H1 (cell line): ENCODE data around the gene C3. TPM values are rescaled to one million over a fixed set of nuclear protein-coding genes. Genes with fewer than 3 reads are reported as not detected.

Experiments used
- CEBPB ChIP-seq: IDR thresholded peaks from 2 replicates; pipeline ENCODE4 v1.6.1; 2012; ENCODE audit warnings: low read depth, low read length
- FOSL1 ChIP-seq: IDR thresholded peaks from 2 replicates; pipeline ENCODE4 v1.6.1; 2011; ENCODE audit warnings: mild to moderate bottlenecking, low read depth, low read length, moderate library complexity; ENCODE audit not compliant: insufficient read depth
- RXRA ChIP-seq: IDR thresholded peaks from 2 replicates; pipeline ENCODE4 v1.6.1; 2011; ENCODE audit warnings: low read depth, mild to moderate bottlenecking, low read length, moderate library complexity; ENCODE audit not compliant: insufficient read depth
- SRF ChIP-seq: IDR thresholded peaks from 2 replicates; pipeline ENCODE4 v1.6.1; 2011; ENCODE audit warnings: mild to moderate bottlenecking, low read depth, low read length, moderate library complexity
- polyA plus RNA-seq, 7 experiments: library from polyadenylated mRNA; depleted of rRNA in 3 of 7; stranded (reverse) in 5 of 7; unstranded in 2 of 7; fragments of >200 nt in 5 of 7; fragments of 200-250 nt in 2 of 7; gene quantifications; 1 replicate in 5 of 7; 2 replicates in 1 of 7; 4 replicates in 1 of 7; pipeline versions ENCODE4 v1.2.1 to v1.2.3, GENCODE V29; 2011 to 2013; ENCODE audit warnings: missing spikeins in 2 of 7, mixed read lengths in 2 of 7
- total RNA-seq: library from RNA; stranded (reverse); fragmentation: NEBNext Ultra II Directional; extraction: Animal tissue kit (Norgen Biotek cat#: 25700); gene quantifications from 2 replicates; pipeline ENCODE4 v1.2.1, GENCODE V29; 2021
- TF ChIP-seq, protein P1 (sequence below): IDR thresholded peaks from 2 replicates; pipeline ENCODE4 v1.6.1; 2011; ENCODE audit warnings: low read depth, mild to moderate bottlenecking, low read length; ENCODE audit not compliant: insufficient read depth

C3 gene
- total and polyA plus RNA-seq, 2 of the 8 experiments (the other 6 are each of a cell fraction or from before 2014, with no cell fraction given): 6.4 to 12.8 TPM

DNA sequence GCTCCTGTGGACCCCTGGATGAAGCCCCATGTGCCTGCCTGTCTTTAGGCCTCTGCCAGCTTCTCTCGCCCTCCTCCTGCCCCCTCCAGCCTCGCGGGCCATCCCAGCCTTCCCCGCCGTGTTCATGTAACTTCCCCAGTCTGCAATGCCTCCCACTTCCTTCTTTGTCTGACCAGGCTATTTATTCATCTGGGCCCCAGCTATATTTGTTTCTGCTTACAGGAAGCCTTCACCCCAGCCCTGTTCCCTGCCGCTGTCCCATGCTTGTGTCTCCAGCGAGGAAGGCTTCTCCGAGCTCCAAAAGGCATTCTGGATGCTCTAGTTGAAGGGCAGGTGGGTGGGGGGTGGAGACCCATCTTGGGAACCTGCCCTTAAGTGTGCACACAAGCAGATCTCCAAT is 7.9 kb upstream of the C3 start (continued):
- TF ChIP-seq, protein P1, sequence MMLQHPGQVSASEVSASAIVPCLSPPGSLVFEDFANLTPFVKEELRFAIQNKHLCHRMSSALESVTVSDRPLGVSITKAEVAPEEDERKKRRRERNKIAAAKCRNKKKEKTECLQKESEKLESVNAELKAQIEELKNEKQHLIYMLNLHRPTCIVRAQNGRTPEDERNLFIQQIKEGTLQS: no peak
- TF ChIP-seq SRF: no peak
- no peak for TF ChIP-seq FOSL1
- TF ChIP-seq RXRA: no peak
- no peak for TF ChIP-seq CEBPB
- TF ChIP-seq, all 59 proteins: peak for 0
